GM12873 (cell line): ENCODE data around the gene NIPSNAP2.

Source experiments
- TF ChIP-seq, protein P1 (sequence below): IDR thresholded peaks from 2 replicates; pipeline ENCODE4 v1.5.1; 2012; ENCODE audit warnings: low read depth, mild to moderate bottlenecking, moderate library complexity, low read length, control low read depth; ENCODE audit not compliant: insufficient read depth; ENCODE audit errors: missing control alignments

Gene NIPSNAP2

DNA sequence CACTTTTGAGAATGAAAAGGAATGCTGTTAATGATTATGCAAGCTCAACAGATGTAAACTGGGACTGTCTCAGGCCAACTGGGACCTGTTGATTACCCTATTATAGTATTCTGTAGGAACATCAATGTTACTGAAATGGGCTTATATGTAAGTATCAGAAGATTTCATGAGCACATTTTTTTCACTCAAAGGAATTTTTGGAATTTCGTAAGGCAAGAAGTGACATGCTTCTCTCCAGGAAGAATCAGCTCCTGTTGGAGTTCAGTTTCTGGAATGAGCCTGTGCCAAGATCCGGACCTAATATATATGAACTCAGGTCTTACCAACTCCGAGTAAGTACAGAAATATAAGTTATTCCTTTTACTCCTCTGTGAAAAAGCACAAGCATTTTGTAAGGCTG is 19.2 kb downstream of the NIPSNAP2 start:
- TF ChIP-seq, protein P1, sequence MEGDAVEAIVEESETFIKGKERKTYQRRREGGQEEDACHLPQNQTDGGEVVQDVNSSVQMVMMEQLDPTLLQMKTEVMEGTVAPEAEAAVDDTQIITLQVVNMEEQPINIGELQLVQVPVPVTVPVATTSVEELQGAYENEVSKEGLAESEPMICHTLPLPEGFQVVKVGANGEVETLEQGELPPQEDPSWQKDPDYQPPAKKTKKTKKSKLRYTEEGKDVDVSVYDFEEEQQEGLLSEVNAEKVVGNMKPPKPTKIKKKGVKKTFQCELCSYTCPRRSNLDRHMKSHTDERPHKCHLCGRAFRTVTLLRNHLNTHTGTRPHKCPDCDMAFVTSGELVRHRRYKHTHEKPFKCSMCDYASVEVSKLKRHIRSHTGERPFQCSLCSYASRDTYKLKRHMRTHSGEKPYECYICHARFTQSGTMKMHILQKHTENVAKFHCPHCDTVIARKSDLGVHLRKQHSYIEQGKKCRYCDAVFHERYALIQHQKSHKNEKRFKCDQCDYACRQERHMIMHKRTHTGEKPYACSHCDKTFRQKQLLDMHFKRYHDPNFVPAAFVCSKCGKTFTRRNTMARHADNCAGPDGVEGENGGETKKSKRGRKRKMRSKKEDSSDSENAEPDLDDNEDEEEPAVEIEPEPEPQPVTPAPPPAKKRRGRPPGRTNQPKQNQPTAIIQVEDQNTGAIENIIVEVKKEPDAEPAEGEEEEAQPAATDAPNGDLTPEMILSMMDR: no peak

DNA sequence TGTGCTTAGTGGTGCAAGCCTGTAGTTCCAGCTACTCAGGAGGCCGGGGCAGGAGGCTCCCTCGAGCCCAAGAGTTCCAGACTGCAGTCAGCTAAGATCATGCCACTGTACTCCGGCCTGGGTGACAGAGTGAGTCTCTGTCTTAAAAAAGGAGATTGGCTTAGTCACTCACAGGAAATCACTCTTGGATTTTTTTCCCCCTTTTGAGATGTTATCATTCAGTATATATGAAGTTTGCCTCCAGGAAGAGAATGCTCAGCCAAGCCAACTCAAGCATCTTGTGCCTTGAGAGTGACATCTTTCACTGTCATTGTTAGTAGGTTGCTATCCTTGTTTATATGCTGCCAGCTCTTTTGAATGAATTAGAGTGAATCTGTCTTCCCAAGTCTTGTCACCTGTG is 28.0 kb downstream of the NIPSNAP2 start:
- TF ChIP-seq, protein P1: no peak

DNA sequence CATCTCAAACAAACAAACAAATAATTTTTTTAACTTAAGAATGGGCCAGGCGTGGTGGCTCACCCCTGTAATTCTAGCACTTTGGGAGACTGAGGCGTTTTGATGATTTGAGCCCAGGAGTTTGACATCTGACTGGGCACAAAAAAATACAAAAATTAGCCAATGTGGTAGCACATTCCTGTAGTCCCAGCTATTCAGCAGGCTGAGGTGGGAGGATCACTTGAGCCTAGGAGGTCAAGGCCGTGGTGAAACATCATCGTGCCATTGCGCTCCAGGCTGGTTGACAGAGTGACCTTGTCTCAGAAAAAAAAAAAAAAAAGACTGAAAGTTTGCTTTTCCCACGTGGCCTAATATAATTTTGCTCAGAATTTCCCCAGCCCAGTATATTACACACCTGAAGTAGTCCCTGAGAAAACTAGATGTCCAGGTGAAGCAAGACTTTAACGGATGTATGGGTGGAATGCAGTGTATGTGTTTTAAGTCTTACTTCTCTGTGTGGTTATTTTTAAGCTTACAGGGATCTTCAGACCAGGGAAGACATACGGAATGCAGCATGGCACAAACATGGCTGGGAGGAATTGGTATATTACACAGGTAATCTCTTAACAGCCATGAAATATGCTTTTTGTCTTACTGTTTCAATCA is 32.6 kb downstream of the NIPSNAP2 start:
- TF ChIP-seq, protein P1: no peak

DNA sequence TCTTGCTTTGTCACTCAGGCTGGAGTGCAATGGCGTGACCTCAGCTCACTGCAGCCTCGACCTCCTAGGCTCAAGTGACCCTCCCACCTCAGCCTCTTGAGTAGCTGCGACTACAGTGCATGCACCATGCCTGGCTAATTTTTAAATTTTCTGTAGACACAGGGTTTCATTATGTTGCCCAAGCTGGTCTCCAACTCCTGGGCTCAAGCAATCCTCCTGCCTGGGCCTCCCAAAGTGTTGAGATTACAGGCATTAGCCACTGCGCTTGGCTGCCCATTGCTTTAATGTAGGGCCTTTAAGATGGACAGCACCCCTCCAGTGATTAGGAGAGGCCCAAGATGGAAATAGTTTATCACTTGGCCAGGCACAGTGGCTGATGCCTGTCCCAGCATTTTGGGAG is 39.4 kb downstream of the NIPSNAP2 start:
- TF ChIP-seq, protein P1: no peak

DNA sequence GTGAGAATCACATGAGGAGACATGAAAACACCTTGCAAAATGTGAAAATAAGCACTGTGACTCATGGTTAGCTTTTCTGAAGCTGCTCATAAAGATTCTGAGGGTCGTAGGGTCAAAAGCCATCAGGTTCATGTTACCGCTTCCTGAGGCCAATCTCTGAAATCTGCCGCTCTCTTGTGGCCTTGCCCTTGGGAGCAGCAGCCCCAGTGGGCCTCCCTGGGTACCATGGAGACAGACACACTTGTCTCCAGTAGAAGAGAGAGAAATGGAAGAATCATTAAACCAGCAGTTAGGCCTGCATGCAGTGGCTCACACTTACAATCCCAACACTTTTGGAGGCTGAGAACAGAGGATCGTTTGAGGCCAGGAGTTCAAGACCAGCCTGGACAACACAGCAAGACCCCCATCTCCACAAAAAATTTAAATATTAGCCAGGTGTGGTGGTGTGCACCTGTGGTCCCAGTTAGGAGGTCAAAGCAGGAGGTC is 42.8 kb downstream of the NIPSNAP2 start:
- TF ChIP-seq, protein P1: no peak

DNA sequence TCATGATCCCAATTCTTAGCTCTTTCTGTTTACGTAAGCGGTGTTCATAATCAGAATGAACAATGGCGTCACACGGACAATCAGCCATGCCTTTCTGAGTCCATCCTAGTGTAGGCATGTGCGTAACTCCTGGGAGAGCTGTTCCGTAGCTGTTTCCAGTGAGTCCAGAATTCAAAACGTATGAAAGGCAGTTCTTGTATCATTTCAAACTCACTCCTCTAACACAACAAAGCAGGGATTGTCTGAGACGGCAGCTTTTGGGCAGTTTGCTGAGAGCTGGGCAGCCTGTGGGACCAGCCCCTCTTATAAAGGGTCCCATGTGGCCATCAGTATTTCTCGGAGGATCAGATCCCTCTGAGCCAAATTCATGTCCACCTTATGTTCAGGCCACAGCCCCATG is 43.5 kb downstream of the NIPSNAP2 start:
- TF ChIP-seq, protein P1: no peak

DNA sequence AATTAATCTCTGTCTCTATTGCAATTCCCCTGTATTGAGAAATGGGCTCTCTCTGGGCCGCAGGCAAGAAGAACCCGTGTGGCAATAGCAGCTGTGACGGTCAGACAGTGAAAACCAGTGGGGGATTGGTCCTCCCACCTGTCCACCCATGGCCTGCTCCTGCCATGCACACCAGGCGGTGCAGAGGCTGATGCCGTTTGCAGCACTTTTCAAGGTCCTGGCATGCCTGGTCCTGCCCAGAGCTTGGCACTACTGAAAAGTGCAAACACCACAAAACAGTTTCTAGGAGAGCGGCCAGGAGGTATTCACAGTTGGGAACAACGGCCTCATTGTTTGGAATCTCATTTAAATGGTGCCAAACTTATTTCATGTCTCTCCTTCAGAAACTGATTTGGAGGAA is 45.3 kb downstream of the NIPSNAP2 start:
- TF ChIP-seq, protein P1: no peak
